GM21737 (cell line): ENCODE measurements around the gene CAMK2B.
"Not testable (repeated sequence)": the region's sequence is repeated elsewhere in the genome, so short reads cannot be mapped to it uniquely, and the experiment has no call there.

Source experiments
- ATAC-seq: cut with Tn5 transposase; IDR thresholded peaks from one replicate; pipeline ENCODE4 v1.9.1; 2021; ENCODE audit warnings: mild to moderate bottlenecking, moderate library complexity; ENCODE audit not compliant: unreplicated experiment

Gene CAMK2B

DNA sequence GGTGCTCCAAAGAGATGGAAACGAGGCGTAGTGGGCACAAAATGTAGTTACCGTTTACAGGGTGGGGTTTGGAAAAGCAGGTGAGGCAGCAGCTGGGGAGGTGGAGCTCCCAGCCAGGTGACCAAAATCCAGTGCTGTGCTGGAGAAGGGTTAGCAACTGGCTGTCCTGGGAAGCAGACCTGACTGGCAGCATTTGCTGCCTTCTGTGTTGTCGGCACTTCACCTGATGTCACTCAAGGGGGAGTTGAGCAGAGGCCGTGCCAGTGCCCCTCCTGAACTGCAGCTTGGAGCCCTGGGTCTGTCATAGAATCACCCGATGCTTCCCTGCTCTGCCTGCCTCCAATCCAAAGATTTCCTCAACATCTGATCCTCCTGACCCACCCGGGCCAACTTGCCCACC is 148.9 kb downstream of the CAMK2B start:
- ATAC-seq = no peak

DNA sequence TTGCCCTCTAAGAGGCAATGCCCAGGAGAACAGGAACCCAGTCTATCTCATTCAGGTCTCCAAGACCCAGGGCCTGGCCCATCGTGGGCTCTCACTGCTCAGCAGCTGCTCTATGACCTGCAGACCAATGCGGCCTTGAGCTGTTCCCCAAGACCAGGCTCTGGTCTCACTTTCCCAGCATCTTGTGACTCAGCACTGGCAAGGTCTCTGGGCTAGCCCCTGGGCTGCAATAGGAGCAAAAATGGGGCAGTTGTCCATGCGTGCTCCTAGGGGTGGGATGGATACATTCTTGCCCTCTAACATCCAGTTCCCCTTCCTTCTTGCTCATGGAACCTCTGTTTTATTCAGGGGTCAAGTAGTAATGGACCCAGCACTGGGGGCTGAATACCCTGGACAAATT is 149.7 kb downstream of the CAMK2B start:
- ATAC-seq = no peak

DNA sequence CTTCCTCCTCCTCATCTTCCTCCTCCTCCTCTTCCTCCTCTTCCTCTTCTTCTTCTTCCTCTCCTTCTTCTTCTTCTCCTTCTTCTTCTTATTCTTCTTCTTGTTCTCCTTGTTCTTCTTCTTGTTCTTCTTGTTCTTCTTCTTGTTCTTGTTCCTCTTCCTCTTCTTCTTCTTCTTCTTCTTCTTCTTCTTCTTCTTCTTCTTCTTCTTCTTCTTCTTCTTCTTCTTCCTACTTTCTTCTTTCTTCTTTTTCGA is 150.8 kb downstream of the CAMK2B start:
- not testable (repeated sequence) for ATAC-seq

DNA sequence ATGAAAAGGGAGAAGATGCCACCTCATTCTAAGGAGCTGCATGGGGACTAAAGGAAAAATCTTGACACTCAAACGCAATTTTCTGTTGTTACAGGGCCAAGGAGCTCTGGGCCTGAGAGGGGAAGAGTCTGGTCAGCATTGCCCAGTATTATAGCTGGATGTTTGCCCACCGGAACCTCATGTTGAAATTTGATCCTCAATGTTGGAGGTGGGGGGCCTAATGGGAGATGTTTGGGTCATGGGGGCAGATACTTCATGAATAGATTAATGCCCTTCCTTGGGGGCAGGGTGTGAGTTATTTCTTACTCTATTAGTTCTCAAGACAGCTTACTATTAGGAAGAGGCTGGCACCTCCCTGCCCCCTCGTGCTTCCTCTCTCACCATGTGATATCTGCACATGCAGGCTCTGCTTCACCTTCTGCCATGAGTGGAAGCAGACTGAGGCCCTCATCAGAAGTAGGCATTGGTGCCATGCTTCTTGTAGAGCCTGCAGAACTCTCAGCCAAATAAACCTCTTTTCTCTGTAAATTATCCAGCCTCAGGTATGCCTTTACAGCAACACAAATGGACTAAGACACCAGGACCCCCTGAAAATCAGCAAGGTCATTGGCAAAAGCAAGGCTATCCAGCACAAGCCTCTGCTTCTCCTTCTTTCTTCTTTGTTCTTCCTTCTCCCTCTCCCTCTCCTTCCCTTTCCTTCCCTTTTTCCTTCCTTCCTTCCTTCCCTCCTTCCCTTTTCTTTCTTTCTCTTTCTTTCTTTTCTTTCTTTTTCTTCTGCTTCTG is 151.3 kb downstream of the CAMK2B start:
- ATAC-seq = no peak

DNA sequence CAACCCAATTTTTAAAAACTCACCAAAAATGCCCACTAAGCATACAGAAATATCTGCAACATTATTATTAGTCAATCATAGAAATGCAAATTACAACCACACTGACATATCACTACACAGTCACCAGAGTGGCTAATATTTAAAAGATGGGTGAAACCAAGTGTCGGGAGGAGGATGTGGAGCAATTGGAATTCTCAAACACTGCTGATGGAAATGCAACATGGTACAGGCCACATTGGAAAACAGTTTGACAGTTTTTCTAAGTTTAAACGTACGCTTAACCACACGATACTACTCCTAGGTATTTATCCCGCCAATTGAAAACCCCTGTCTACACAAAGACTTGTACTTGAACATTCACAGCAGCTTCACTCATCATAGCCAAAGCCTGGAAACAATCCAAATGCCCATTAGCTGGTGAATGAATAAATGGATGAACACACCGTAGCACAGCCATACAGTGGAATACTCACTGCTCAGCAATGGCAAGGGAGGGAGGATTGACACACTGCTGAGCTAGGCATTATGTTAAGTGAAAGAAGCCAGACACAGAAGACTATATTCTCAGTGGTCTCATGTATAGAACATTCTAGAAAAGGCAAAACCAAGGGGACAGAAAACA is 152.5 kb downstream of the CAMK2B start:
- no peak for ATAC-seq

DNA sequence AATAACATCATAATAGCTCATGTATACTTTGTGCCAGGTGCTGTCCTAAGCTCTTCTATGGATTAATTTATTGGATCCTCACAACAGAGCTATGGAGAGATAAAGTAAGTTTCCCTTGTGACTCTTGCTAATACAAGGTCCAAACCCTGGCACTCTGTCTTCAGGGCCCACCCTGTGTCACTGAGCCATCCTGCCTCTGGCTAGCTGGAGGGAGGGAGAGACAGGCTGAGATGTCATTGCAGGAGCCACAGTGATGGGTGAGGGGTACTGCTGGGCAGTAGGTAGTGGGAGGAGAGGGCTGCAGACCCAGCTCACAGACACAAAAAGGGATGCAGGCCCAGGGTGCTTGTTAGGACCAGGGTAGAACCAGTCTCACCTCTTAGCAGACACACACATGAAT is 153.0 kb downstream of the CAMK2B start:
- ATAC-seq = no peak

DNA sequence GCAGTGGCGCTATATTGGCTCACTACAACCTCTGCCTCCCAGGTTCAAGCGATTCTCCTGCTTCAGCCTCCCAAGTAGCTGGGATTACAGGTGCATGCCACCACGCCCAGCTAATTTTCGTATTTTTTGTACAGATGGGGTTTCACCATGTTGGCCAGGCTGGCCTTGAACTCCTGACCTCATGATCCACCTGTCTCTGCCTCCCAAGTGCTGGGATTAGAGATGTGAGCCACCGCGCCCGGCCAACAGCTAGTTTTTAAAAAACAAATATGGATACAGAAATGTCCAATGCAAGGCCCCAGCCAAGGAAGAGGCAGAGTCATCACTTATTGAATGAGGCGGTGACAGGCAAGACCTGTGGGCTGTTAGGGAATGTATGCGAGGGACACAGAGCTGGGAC is 153.5 kb downstream of the CAMK2B start:
- ATAC-seq = not testable (repeated sequence)

DNA sequence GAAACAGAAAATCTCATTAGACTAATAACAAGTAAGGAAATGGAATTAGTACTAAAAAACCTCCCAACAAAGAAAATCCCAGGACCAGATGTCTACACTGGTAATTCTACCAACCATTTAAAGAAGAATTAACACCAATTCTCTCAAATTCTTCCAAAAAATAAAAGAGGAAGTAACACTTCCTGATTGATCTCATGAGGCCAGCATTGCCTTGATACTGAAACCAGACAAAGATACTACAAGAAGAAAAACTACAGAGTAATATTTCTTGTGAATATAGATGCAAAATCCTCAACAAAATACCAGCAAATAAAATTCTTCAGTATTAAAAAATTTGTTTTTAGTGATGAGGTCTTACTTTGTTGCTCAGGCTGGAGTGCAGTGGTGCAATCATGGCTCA is 157.5 kb downstream of the CAMK2B start:
- no peak for ATAC-seq
